MM.1S (cell line): ENCODE measurements around the gene HSPA6.

Experiments used
- DNase-seq: peaks from one replicate; pipeline ENCODE4 v3.0.0-alpha.2; 2015
- H2AFZ ChIP-seq: fragments of 300-600 bp; sonication (generic); 2 replicates; pipeline ENCODE4 v1.6.0; 2016; ENCODE audit warnings: antibody characterized with exemption, low read length
- H3F3A ChIP-seq: fragments of 300-600 bp; sonication (generic); 2 replicates; pipeline ENCODE4 v1.6.1; 2016; ENCODE audit warnings: mild to moderate bottlenecking, antibody characterized with exemption, low read length, moderate library complexity, mixed read lengths; ENCODE audit not compliant: insufficient read depth
- H3K27ac ChIP-seq: fragments of 300-600 bp; sonication (generic); 2 replicates; pipeline ENCODE4 v1.5.1; 2016; ENCODE audit warnings: mild to moderate bottlenecking, low read length
- H3K27me3 ChIP-seq: fragments of 300-600 bp; sonication (generic); replicated peaks from 2 replicates; pipeline ENCODE4 v1.6.0; 2016; ENCODE audit warnings: low read length; ENCODE audit not compliant: insufficient read depth
- H3K36me3 ChIP-seq: fragments of 300-600 bp; sonication (generic); replicated peaks from 2 replicates; pipeline ENCODE4 v1.6.1; 2016; ENCODE audit warnings: mild to moderate bottlenecking, low read length, mixed read lengths; ENCODE audit not compliant: insufficient read depth
- H3K4me1 ChIP-seq: fragments of 300-600 bp; sonication (generic); 2 replicates; pipeline ENCODE4 v1.6.1; 2016; ENCODE audit warnings: low read length, mixed read lengths
- H3K4me2 ChIP-seq: fragments of 300-600 bp; sonication (generic); 2 replicates; pipeline ENCODE4 v1.6.0; 2016; ENCODE audit warnings: low read depth, low read length
- H3K4me3 ChIP-seq: fragments of 300-600 bp; sonication (generic); 2 replicates; pipeline ENCODE4 v1.5.1; 2016; ENCODE audit warnings: low read length, mixed read lengths
- H3K79me2 ChIP-seq: fragments of 300-600 bp; sonication (generic); 2 replicates; pipeline ENCODE4 v1.6.1; 2016; ENCODE audit warnings: mixed run types, low read length, mixed read lengths
- H3K9ac ChIP-seq: fragments of 300-600 bp; sonication (generic); 2 replicates; pipeline ENCODE4 v1.6.1; 2016; ENCODE audit warnings: low read length, mixed read lengths
- H3K9me2 ChIP-seq: fragments of 300-600 bp; sonication (generic); replicated peaks from 2 replicates; pipeline ENCODE4 v1.6.1; 2016; ENCODE audit warnings: mild to moderate bottlenecking, low read length, mixed read lengths; ENCODE audit not compliant: insufficient read depth
- H3K9me3 ChIP-seq: fragments of 300-600 bp; sonication (generic); replicated peaks from 2 replicates; pipeline ENCODE4 v1.6.1; 2016; ENCODE audit warnings: mild to moderate bottlenecking, low read length, mixed read lengths; ENCODE audit not compliant: insufficient read depth
- H4K20me1 ChIP-seq: fragments of 300-600 bp; sonication (generic); 2 replicates; pipeline ENCODE4 v1.6.1; 2016; ENCODE audit warnings: mild to moderate bottlenecking, low read length, moderate library complexity, mixed read lengths; ENCODE audit not compliant: insufficient read depth
- EZH2 ChIP-seq: fragments of 300-600 bp; sonication (generic); optimal IDR thresholded peaks from 2 replicates; pipeline ENCODE3; 2017; ENCODE audit warnings: low read depth, mild to moderate bottlenecking, antibody characterized with exemption, low read length, mixed read lengths
- EZH2phosphoT487 ChIP-seq: fragments of 300-600 bp; sonication (generic); IDR thresholded peaks from 2 replicates; pipeline ENCODE4 v1.6.1; 2018; ENCODE audit warnings: antibody characterized with exemption, low read length
- TF ChIP-seq, protein P1 (sequence below): fragments of 300-600 bp; sonication (generic); IDR thresholded peaks from 2 replicates; pipeline ENCODE4 v1.5.1; 2016; ENCODE audit warnings: antibody characterized with exemption, low read length, mixed read lengths

The HSPA6 gene

GRCh38 chr1:161484613-161485012 lies 39.7 kb upstream of the HSPA6 start:
- peak; percentile 34 for DNase-seq
- no peaks in the 10 kb centered on the region for H3K79me2 ChIP-seq

DNA sequence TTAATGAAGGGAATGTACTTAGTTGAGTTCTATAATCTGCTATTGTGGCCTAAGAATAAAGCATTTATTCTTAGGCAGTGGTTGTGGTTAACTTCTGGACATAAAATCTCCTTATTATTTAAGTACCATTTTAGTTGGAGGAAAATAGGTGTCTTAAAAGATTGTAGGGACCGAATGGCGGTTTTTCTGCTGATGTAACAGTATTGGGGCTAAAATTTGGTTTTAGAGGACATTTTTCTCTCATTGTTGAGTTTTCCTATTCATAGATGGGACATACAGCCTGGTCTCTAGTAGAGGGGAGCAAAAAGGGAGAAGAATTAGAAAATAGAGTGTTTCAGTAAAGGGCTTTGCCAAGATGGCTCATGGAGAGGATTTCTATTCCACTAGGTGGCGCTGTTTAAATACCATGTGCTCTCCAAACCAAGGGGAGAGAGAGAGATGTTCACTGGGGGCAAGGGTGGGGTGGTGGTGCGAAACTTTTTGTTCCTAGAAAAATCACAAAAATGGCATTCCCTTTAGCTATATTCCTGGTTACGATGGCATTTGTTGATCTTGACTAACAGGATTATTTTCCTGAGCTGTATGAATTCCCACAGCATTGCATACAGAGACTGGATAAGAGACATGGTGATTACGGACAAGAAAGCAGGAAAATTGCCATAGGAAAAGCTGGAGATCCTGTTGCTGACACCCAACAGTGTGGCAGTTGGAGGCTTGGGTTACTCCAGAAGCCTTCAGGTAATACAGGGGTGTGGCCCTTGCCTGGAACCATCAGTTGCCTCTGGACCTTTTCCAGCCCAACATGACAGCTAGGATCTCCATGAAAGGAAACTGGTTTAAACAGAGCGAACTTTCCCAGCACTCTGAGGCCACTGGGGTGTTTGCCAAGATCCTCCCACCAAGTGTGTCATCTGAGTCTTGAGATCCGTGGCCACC lies 37.3 kb upstream of the HSPA6 start:
- no peak overlapping the region for H2AFZ ChIP-seq

More at GRCh38 chr1:161484613-161485012, 39.7 kb upstream of the HSPA6 start:
- Histone ChIP-seq H3F3A (no peaks in the 10 kb centered on the region), H3K36me3 (no peaks in the 10 kb centered on the region), H3K9me2 (no peaks in the 10 kb centered on the region), H3K27ac (no peak overlapping the region), H3K9ac (no peak overlapping the region), H3K4me1 (no peaks in the 10 kb centered on the region), H3K4me2 (no peak overlapping the region), H3K27me3 (peaks cover 5% of the 10 kb centered on the region; the same call in 1 of the 2 replicates), H3K9me3 (no peaks in the 10 kb centered on the region), H3K4me3 (no peak overlapping the region), H4K20me1 (no peaks in the 10 kb centered on the region), H2AFZ (no peak overlapping the region)
- TF ChIP-seq, protein P1, sequence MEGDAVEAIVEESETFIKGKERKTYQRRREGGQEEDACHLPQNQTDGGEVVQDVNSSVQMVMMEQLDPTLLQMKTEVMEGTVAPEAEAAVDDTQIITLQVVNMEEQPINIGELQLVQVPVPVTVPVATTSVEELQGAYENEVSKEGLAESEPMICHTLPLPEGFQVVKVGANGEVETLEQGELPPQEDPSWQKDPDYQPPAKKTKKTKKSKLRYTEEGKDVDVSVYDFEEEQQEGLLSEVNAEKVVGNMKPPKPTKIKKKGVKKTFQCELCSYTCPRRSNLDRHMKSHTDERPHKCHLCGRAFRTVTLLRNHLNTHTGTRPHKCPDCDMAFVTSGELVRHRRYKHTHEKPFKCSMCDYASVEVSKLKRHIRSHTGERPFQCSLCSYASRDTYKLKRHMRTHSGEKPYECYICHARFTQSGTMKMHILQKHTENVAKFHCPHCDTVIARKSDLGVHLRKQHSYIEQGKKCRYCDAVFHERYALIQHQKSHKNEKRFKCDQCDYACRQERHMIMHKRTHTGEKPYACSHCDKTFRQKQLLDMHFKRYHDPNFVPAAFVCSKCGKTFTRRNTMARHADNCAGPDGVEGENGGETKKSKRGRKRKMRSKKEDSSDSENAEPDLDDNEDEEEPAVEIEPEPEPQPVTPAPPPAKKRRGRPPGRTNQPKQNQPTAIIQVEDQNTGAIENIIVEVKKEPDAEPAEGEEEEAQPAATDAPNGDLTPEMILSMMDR: peak; percentile 54
- no peak for TF ChIP-seq EZH2phosphoT487
- no peak for TF ChIP-seq EZH2

GRCh38 chr1:161491472-161491871 lies 32.9 kb upstream of the HSPA6 start:
- Histone ChIP-seq H3K9ac (no peak overlapping the region), H3K4me2 (no peak overlapping the region), H3K36me3 (no peaks in the 10 kb centered on the region), H3K79me2 (no peaks in the 10 kb centered on the region), H3F3A (no peaks in the 10 kb centered on the region), H3K4me3 (no peak overlapping the region), H3K9me3 (no peaks in the 10 kb centered on the region), H3K9me2 (no peaks in the 10 kb centered on the region), H3K27ac (no peak overlapping the region), H4K20me1 (no peaks in the 10 kb centered on the region), H2AFZ (no peak overlapping the region), H3K27me3 (no peaks in the 10 kb centered on the region), H3K4me1 (no peaks in the 10 kb centered on the region)
- DNase-seq: no peak
- no peak for TF ChIP-seq EZH2

More for the DNA sequence above, 37.3 kb upstream of the HSPA6 start:
- no peak overlapping the region for H3K27ac ChIP-seq
- H3K9me3 ChIP-seq: no peaks in the 10 kb centered on the region
- TF ChIP-seq, protein P1: peak; percentile 96
- no peak for TF ChIP-seq EZH2phosphoT487
- H3K9me2 ChIP-seq: no peaks in the 10 kb centered on the region
- no peaks in the 10 kb centered on the region for H3K36me3 ChIP-seq
- H3K4me3 ChIP-seq: no peak overlapping the region
- no peaks in the 10 kb centered on the region for H3F3A ChIP-seq
- no peaks in the 10 kb centered on the region for H3K4me1 ChIP-seq
- H3K9ac ChIP-seq: no peak overlapping the region
- DNase-seq: peak; percentile 84
- H4K20me1 ChIP-seq: no peaks in the 10 kb centered on the region
- no peaks in the 10 kb centered on the region for H3K27me3 ChIP-seq
- H3K4me2 ChIP-seq: no peak overlapping the region
- no peaks in the 10 kb centered on the region for H3K79me2 ChIP-seq

- no peaks in the 10 kb centered on the region for H3F3A ChIP-seq
- no peak overlapping the region for H3K27ac ChIP-seq
- H3K9me2 ChIP-seq: no peaks in the 10 kb centered on the region
- H3K4me1 ChIP-seq: no peaks in the 10 kb centered on the region
- no peak overlapping the region for H2AFZ ChIP-seq
- TF ChIP-seq EZH2 (no peak), EZH2phosphoT487 (no peak)
- TF ChIP-seq, protein P1: no peak
- no peaks in the 10 kb centered on the region for H4K20me1 ChIP-seq
- H3K4me3 ChIP-seq: no peak overlapping the region
- H3K9ac ChIP-seq: no peak overlapping the region
- no peaks in the 10 kb centered on the region for H3K27me3 ChIP-seq
- H3K4me2 ChIP-seq: no peak overlapping the region
- H3K79me2 ChIP-seq: no peaks in the 10 kb centered on the region
- H3K36me3 ChIP-seq: no peaks in the 10 kb centered on the region
- no peaks in the 10 kb centered on the region for H3K9me3 ChIP-seq
- DNase-seq: no peak
These were observed 31.5 kb upstream of the HSPA6 start for GRCh38 chr1:161492827-161493226.
